GM12873 (cell line): ENCODE data around the gene ZSCAN22.

Source experiments
- TF ChIP-seq, protein P1 (sequence below): IDR thresholded peaks from 2 replicates; pipeline ENCODE4 v1.5.1; 2012; ENCODE audit warnings: low read depth, mild to moderate bottlenecking, moderate library complexity, low read length, control low read depth; ENCODE audit not compliant: insufficient read depth; ENCODE audit errors: missing control alignments

The ZSCAN22 gene

GRCh38 chr19:58372311-58373133, 45.7 kb downstream of the ZSCAN22 start:
- TF ChIP-seq, protein P1, sequence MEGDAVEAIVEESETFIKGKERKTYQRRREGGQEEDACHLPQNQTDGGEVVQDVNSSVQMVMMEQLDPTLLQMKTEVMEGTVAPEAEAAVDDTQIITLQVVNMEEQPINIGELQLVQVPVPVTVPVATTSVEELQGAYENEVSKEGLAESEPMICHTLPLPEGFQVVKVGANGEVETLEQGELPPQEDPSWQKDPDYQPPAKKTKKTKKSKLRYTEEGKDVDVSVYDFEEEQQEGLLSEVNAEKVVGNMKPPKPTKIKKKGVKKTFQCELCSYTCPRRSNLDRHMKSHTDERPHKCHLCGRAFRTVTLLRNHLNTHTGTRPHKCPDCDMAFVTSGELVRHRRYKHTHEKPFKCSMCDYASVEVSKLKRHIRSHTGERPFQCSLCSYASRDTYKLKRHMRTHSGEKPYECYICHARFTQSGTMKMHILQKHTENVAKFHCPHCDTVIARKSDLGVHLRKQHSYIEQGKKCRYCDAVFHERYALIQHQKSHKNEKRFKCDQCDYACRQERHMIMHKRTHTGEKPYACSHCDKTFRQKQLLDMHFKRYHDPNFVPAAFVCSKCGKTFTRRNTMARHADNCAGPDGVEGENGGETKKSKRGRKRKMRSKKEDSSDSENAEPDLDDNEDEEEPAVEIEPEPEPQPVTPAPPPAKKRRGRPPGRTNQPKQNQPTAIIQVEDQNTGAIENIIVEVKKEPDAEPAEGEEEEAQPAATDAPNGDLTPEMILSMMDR = peak; percentile 8

DNA sequence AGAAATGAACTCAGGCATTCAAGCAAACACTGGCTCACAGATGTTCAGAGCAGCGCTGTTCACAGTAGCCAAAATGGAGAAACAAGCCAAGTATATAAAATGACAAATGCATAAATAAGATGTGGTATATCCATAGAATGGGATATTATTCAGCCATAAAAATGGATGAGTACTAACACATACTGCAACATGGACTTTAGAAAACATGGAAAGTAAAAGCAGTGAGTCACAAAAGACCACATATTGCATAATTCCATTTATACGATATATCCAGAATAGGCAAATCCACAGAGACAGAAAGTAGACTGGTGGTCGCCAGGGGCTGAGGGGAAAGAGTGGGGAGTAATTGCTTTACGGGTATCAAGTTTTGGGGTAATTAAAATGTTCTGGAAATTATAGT, 47.4 kb downstream of the ZSCAN22 start:
- TF ChIP-seq, protein P1 = no peak

DNA sequence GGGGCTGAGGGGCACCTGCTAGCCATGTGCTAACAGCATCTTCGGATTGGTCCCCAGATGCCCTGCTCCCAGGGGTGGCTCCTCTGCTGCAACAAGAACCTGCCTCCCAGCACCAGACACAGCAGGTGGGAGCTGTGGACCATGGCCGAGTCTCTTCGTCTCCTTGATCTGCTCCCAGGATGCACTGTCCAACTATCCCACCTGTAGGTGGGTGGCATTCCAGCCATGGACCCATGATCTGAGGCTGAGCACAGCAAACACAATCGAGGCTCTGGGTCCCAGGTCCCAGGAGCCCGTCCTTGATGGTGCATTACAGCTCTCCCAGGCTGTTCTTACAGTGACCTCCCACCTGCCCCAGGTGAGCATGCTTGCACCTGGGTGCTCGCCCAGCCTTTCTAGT, 52.5 kb downstream of the ZSCAN22 start:
- TF ChIP-seq, protein P1 = no peak

DNA sequence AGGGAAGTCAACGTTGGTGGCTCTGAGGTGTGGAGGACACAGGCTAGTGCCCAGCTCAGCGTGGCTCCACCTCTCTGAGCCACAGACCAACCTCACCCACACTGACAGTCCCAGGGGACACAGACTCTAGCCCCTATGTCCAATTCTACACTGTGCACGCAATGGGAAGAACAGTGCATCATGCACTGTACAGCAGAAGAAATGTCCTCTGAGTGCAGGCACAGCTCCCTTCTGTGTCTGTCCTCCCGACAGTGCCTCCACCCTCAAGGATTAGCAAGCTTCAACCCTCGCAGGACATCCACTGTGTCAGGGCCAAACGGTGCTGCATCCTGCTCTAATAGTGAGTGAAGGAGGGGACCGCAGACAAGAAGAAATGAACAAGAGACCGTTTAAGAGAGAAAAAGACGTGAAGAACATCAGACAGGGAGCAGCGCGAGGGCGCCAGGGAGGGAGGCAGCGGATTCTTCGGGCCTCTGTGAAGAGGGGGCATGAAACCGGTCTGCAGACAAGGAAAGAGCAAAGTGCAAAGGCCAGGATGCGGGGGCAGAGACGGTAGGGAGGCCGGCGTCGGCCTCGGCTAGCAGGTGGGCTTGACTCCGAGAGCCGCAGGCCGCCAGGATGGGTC, 53.4 kb downstream of the ZSCAN22 start:
- TF ChIP-seq, protein P1 = no peak

GRCh38 chr19:58380662-58381459, 54.1 kb downstream of the ZSCAN22 start, which contains the start of gene ZNF837:
TSS of gene ZNF837 (minus strand) at chr19:58381030. CDS start at chr19:58369332, 11,698 bp downstream.
- TF ChIP-seq, protein P1 = no peak

DNA sequence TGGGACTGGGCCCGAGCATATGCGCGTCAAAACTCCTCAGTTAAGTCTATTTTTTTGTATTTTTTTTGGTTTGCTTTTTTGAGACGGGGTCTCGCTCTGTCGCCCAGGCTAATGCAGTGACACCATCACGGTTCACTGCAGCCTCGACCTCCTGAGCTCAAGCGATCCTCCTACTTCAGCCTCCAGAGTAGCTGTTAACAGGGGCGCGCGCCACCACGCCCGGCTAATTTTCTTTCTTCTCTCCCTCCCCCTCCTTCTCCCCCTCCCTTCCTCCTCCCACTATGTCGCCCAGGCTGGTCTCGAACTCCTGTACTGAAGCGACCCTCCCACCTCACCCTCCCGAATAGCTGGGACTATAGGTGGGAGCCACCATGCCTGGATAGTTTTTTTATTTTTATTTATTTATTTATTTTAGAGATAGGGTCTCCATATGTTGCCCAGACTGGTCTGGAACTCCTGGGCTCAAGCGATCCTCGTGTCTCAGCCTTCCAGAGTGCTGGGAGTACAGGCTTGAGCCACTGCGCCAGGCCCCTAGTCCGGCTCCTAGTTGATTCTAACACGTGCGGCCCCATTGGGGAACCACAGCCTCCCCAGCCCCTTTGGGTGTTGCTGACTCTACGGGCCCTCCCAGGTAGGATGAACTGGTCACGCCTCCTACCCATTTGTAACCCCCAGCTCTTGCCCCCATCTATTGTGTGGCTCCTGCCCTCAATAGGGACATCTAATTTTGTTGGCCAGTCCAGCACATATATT, 54.8 kb downstream of the ZSCAN22 start:
- TF ChIP-seq, protein P1 = no peak
